Stimulated activated naive CD8-positive, alpha-beta T cell treated with anti-CD3 and anti-CD28 coated beads, Interleukin-15, Interleukin-2, amounts not matched to agents 100 U/mL and 50 U/mL, for 24 hours (primary cell): ENCODE data around the gene AGBL4.

Source experiments
- ATAC-seq: fragments of 150-1000 bp; cut with Tn5 transposase; one replicate; pipeline ENCODE4 v1.10.0; 2021
- DNase-seq: peaks from one replicate; pipeline ENCODE4 v3.0.0; 2021

The AGBL4 gene

GRCh38 chr1:48887796-48888195 lies 1136.0 kb downstream of the AGBL4 start:
- no peak for ATAC-seq
- no peak for DNase-seq

- no peak for ATAC-seq
- DNase-seq = no peak
These were observed 1141.7 kb downstream of the AGBL4 start for GRCh38 chr1:48882020-48882419.

GRCh38 chr1:48878191-48878940 lies 1145.4 kb downstream of the AGBL4 start:
- DNase-seq (no peak), ATAC-seq (no peak)

GRCh38 chr1:48876330-48876785 lies 1147.4 kb downstream of the AGBL4 start:
- DNase-seq (no peak), ATAC-seq (no peak)

- DNase-seq (no peak), ATAC-seq (no peak)
These were observed 1148.0 kb downstream of the AGBL4 start for GRCh38 chr1:48875552-48876329.

GRCh38 chr1:48873944-48874343 lies 1149.8 kb downstream of the AGBL4 start:
- no peak for DNase-seq
- no peak for ATAC-seq

- DNase-seq = peak; percentile 9
- ATAC-seq = no peak
These were observed 1153.2 kb downstream of the AGBL4 start for GRCh38 chr1:48870596-48870995.

GRCh38 chr1:48869116-48869893 lies 1154.4 kb downstream of the AGBL4 start:
- ATAC-seq (no peak), DNase-seq (no peak)

- DNase-seq (no peak), ATAC-seq (no peak)
These were observed 1158.8 kb downstream of the AGBL4 start for GRCh38 chr1:48864913-48865312.

GRCh38 chr1:48859456-48859855 lies 1164.3 kb downstream of the AGBL4 start:
- DNase-seq (no peak), ATAC-seq (no peak)

- ATAC-seq (no peak), DNase-seq (no peak)
These were observed 1165.4 kb downstream of the AGBL4 start for GRCh38 chr1:48858200-48858920.

- ATAC-seq (no peak), DNase-seq (no peak)
These were observed 1170.7 kb downstream of the AGBL4 start for GRCh38 chr1:48853006-48853405.

- ATAC-seq = no peak
- no peak for DNase-seq
These were observed 1172.1 kb downstream of the AGBL4 start for GRCh38 chr1:48851638-48852037.

GRCh38 chr1:48848035-48848434 lies 1175.7 kb downstream of the AGBL4 start:
- no peak for DNase-seq
- no peak for ATAC-seq

GRCh38 chr1:48846441-48846840 lies 1177.3 kb downstream of the AGBL4 start:
- DNase-seq (no peak), ATAC-seq (no peak)

- ATAC-seq = no peak
- no peak for DNase-seq
These were observed 1179.6 kb downstream of the AGBL4 start for GRCh38 chr1:48844187-48844586.

GRCh38 chr1:48841966-48842365 lies 1181.8 kb downstream of the AGBL4 start:
- DNase-seq (no peak), ATAC-seq (no peak)

- no peak for ATAC-seq
These were observed 1182.3 kb downstream of the AGBL4 start for GRCh38 chr1:48841461-48841860.

GRCh38 chr1:48831120-48831978 lies 1192.4 kb downstream of the AGBL4 start:
- DNase-seq (no peak), ATAC-seq (no peak)

More at GRCh38 chr1:48841461-48841860, 1182.3 kb downstream of the AGBL4 start:
- DNase-seq = no peak

GRCh38 chr1:48830715-48831114 lies 1193.0 kb downstream of the AGBL4 start:
- no peak for ATAC-seq
- DNase-seq = no peak

GRCh38 chr1:48829446-48829845 lies 1194.3 kb downstream of the AGBL4 start:
- no peak for DNase-seq
- no peak for ATAC-seq
